HAP-1 (cell line): Measurements from ENCODE around the gene CCDC88C.

Source experiments
- DNase-seq, 2 experiments: peaks; one replicate each; pipeline ENCODE4 v3.0.0-alpha.2; 2016 to 2020; ENCODE audit warnings: low spot score in 2 of 2
- H3K27me3 ChIP-seq: fragments of 250-450 bp; sonication (Bioruptor Pico); 2 replicates; pipeline ENCODE4 v1.5.1; 2020; ENCODE audit warnings: low read depth, mild to moderate bottlenecking, moderate library complexity
- H3K36me3 ChIP-seq: fragments of 250-450 bp; sonication (Bioruptor Pico); replicated peaks from 2 replicates; pipeline ENCODE4 v1.5.1; 2020; ENCODE audit warnings: mild to moderate bottlenecking
- H3K4me1 ChIP-seq: fragments of 250-450 bp; sonication (Bioruptor Pico); 2 replicates; pipeline ENCODE4 v1.5.1; 2020; ENCODE audit warnings: mild to moderate bottlenecking
- H3K4me3 ChIP-seq: fragments of 250-450 bp; sonication (Bioruptor Pico); 2 replicates; pipeline ENCODE4 v1.5.1; 2020; ENCODE audit warnings: mild to moderate bottlenecking, moderate library complexity
- H3K9me3 ChIP-seq: fragments of 250-450 bp; sonication (Bioruptor Pico); 2 replicates; pipeline ENCODE4 v1.5.1; 2020; ENCODE audit warnings: mild to moderate bottlenecking, moderate library complexity
- in situ Hi-C: fragments of 300-500 bp; cut with MboI; formaldehyde crosslinking; loops from 3 replicates; pipeline ENCODE4 v1.14.3; 2020; ENCODE audit warnings: low sequenced_read_pairs, inconsistent platforms, mixed read lengths

The CCDC88C gene

GRCh38 chr14:91397965-91398591 is 19.5 kb downstream of the CCDC88C start:
- in situ Hi-C loops = no loop called here
- Histone ChIP-seq H3K9me3 (no peaks in the 10 kb centered on the region), H3K4me1 (no peaks in the 10 kb centered on the region), H3K27me3 (no peaks in the 10 kb centered on the region), H3K4me3 (no peak overlapping the region), H3K36me3 (no peaks in the 10 kb centered on the region)
- no peak for DNase-seq

GRCh38 chr14:91396959-91397815 is 20.4 kb downstream of the CCDC88C start:
- H3K4me3 ChIP-seq = no peak overlapping the region
- no peaks in the 10 kb centered on the region for H3K36me3 ChIP-seq
- in situ Hi-C loops = no loop called here
- DNase-seq = no peak
- H3K4me1 ChIP-seq = no peaks in the 10 kb centered on the region
- no peaks in the 10 kb centered on the region for H3K27me3 ChIP-seq
- H3K9me3 ChIP-seq = no peaks in the 10 kb centered on the region

GRCh38 chr14:91396013-91396660 is 21.5 kb downstream of the CCDC88C start:
- Histone ChIP-seq H3K4me1 (no peaks in the 10 kb centered on the region), H3K4me3 (no peak overlapping the region)

GRCh38 chr14:91395466-91395865 is 22.2 kb downstream of the CCDC88C start:
- no peaks in the 10 kb centered on the region for H3K9me3 ChIP-seq
- no peaks in the 10 kb centered on the region for H3K4me1 ChIP-seq
- no peak overlapping the region for H3K4me3 ChIP-seq
- in situ Hi-C loops = no loop called here
- H3K27me3 ChIP-seq = no peaks in the 10 kb centered on the region
- DNase-seq = no peak
- no peaks in the 10 kb centered on the region for H3K36me3 ChIP-seq

More at GRCh38 chr14:91396013-91396660, 21.5 kb downstream of the CCDC88C start:
- no peak for DNase-seq
- H3K27me3 ChIP-seq = no peaks in the 10 kb centered on the region
- H3K9me3 ChIP-seq = no peaks in the 10 kb centered on the region
- in situ Hi-C loops = no loop called here
- no peaks in the 10 kb centered on the region for H3K36me3 ChIP-seq

GRCh38 chr14:91394105-91395081 is 23.2 kb downstream of the CCDC88C start:
- DNase-seq = no peak
- in situ Hi-C loops = no loop called here
- Histone ChIP-seq H3K4me3 (no peak overlapping the region), H3K36me3 (no peaks in the 10 kb centered on the region), H3K9me3 (no peaks in the 10 kb centered on the region), H3K27me3 (no peaks in the 10 kb centered on the region), H3K4me1 (no peaks in the 10 kb centered on the region)

GRCh38 chr14:91392623-91393303 is 24.9 kb downstream of the CCDC88C start:
- no peaks in the 10 kb centered on the region for H3K4me1 ChIP-seq
- H3K4me3 ChIP-seq = no peak overlapping the region
- H3K27me3 ChIP-seq = no peaks in the 10 kb centered on the region
- no peaks in the 10 kb centered on the region for H3K36me3 ChIP-seq
- H3K9me3 ChIP-seq = no peaks in the 10 kb centered on the region
- in situ Hi-C loops = no loop called here
- DNase-seq = no peak

- H3K36me3 ChIP-seq = no peaks in the 10 kb centered on the region
- DNase-seq = no peak
- no peaks in the 10 kb centered on the region for H3K27me3 ChIP-seq
- in situ Hi-C loops = no loop called here
- H3K4me1 ChIP-seq = no peaks in the 10 kb centered on the region
- H3K9me3 ChIP-seq = no peaks in the 10 kb centered on the region
- H3K4me3 ChIP-seq = no peak overlapping the region
Measured at GRCh38 chr14:91390165-91390778, 27.3 kb downstream of the CCDC88C start.

- in situ Hi-C loops = no loop called here
- Histone ChIP-seq H3K36me3 (no peaks in the 10 kb centered on the region), H3K9me3 (no peaks in the 10 kb centered on the region), H3K27me3 (no peaks in the 10 kb centered on the region), H3K4me1 (no peaks in the 10 kb centered on the region), H3K4me3 (no peak overlapping the region)
- DNase-seq = no peak
Measured at GRCh38 chr14:91389150-91389549, 28.5 kb downstream of the CCDC88C start.

GRCh38 chr14:91388551-91388975 is 29.1 kb downstream of the CCDC88C start:
- no peak overlapping the region for H3K4me3 ChIP-seq
- H3K36me3 ChIP-seq = no peaks in the 10 kb centered on the region
- DNase-seq = no peak
- no peaks in the 10 kb centered on the region for H3K27me3 ChIP-seq
- no peaks in the 10 kb centered on the region for H3K9me3 ChIP-seq
- in situ Hi-C loops = no loop called here
- H3K4me1 ChIP-seq = no peaks in the 10 kb centered on the region

GRCh38 chr14:91387951-91388381 is 29.7 kb downstream of the CCDC88C start:
- no peak for DNase-seq
- H3K4me1 ChIP-seq = no peaks in the 10 kb centered on the region
- no peaks in the 10 kb centered on the region for H3K27me3 ChIP-seq
- H3K36me3 ChIP-seq = no peaks in the 10 kb centered on the region
- in situ Hi-C loops = no loop called here
- no peak overlapping the region for H3K4me3 ChIP-seq
- H3K9me3 ChIP-seq = no peaks in the 10 kb centered on the region

GRCh38 chr14:91387169-91387835 is 30.3 kb downstream of the CCDC88C start:
- in situ Hi-C loops = no loop called here
- Histone ChIP-seq H3K9me3 (no peaks in the 10 kb centered on the region), H3K4me1 (peaks cover 4% of the 10 kb centered on the region), H3K4me3 (no peak overlapping the region), H3K36me3 (no peaks in the 10 kb centered on the region), H3K27me3 (no peaks in the 10 kb centered on the region)
- no peak for DNase-seq

- in situ Hi-C loops = no loop called here
- no peak overlapping the region for H3K4me3 ChIP-seq
- H3K4me1 ChIP-seq = peaks cover 7% of the 10 kb centered on the region
- no peaks in the 10 kb centered on the region for H3K36me3 ChIP-seq
- H3K27me3 ChIP-seq = no peaks in the 10 kb centered on the region
- no peak for DNase-seq
- no peaks in the 10 kb centered on the region; the same call in 1 of the 2 replicates for H3K9me3 ChIP-seq
Measured at GRCh38 chr14:91385697-91386096, 31.9 kb downstream of the CCDC88C start.
